Measurements from ENCODE around the gene CPEB4.

DNA sequence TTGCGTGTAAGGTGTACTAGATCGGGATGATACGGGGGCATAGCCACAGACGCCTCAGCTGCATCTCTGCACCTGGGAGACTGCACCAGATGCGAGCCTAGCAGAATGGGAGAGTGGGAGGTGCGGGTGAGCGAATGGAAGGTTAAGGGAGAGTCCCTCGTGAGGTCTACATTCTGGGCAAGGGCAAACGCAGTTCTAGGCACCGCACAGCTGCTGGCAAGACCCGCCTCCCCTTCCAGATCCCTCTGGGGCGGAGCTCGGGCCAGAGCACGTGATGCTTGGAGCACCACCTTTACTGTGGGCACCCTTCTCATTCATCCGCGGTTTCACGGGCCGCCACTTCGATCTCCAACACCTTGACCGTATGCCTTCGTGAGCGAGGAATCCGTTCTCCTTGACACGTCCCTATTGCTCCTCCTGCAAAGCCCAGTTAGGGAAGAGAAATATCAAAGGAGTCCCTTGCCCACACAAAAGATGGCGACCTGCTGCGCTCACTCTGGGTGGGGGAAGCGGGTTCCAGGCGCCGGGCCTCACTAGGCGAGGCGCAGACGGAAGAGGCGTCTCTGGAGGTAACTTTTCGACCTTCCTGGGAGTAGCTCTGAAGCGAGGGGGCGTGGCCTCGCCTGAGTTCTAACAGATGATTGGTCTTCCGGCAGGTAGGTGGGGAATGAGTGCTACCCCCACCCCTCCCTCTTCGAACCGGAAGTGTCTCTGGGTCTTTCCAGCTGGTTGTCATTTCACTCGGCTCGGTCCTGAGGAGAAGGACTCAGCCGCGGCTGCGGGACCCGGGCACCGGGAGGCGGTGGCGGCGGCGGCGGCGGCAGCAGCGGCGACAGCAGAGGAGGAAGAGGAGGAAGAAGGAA is at the start of gene CPEB4:
- TF ChIP-seq, protein P1, sequence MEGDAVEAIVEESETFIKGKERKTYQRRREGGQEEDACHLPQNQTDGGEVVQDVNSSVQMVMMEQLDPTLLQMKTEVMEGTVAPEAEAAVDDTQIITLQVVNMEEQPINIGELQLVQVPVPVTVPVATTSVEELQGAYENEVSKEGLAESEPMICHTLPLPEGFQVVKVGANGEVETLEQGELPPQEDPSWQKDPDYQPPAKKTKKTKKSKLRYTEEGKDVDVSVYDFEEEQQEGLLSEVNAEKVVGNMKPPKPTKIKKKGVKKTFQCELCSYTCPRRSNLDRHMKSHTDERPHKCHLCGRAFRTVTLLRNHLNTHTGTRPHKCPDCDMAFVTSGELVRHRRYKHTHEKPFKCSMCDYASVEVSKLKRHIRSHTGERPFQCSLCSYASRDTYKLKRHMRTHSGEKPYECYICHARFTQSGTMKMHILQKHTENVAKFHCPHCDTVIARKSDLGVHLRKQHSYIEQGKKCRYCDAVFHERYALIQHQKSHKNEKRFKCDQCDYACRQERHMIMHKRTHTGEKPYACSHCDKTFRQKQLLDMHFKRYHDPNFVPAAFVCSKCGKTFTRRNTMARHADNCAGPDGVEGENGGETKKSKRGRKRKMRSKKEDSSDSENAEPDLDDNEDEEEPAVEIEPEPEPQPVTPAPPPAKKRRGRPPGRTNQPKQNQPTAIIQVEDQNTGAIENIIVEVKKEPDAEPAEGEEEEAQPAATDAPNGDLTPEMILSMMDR (IDR thresholded peaks at IDR 0.05) = no peak
- no peak for TF ChIP-seq ZFX (IDR thresholded peaks at IDR 0.05; ENCODE audit: borderline replicate concordance)
